Peyer's patch (tissue), 4 donors: ENCODE results near the gene EML4. TPM values are rescaled to one million over a fixed set of nuclear protein-coding genes. Genes with fewer than 3 reads are reported as not detected.

Source experiments
- DNase-seq, 3 donors: peaks; one replicate each; pipeline ENCODE4 v3.0.0-alpha.2; 2017 to 2019
- H3K27ac ChIP-seq, 4 donors: fragments of 200-600 bp; sonication (generic); one replicate each; pipeline ENCODE4 v1.5.1; 2016 to 2019
- H3K27me3 ChIP-seq, 2 donors: fragments of 200-600 bp; sonication (generic); one replicate each; pipeline ENCODE4 v1.5.1; 2019
- H3K36me3 ChIP-seq, 3 donors: fragments of 200-600 bp; sonication (generic); one replicate each; pipeline ENCODE4 v1.5.1; 2016 to 2019
- H3K4me1 ChIP-seq, 4 donors: fragments of 200-600 bp; sonication (generic); one replicate each; pipeline ENCODE4 v1.5.1; 2016 to 2019
- H3K4me3 ChIP-seq, 4 donors: fragments of 200-600 bp; sonication (generic); 1 replicate in 3 of 4; 2 replicates in 1 of 4; pipeline ENCODE4 v1.5.1; 2016 to 2019; ENCODE audit warnings: mild to moderate bottlenecking in 1 of 4
- H3K9me3 ChIP-seq, 4 donors: fragments of 200-600 bp; sonication (generic); one replicate each; pipeline ENCODE4 v1.5.1; 2016 to 2019; ENCODE audit warnings: mild to moderate bottlenecking in 1 of 4
- POLR2A ChIP-seq, 2 donors: fragments of 450-650 bp; IDR thresholded peaks; one replicate each; pipeline ENCODE4 v1.5.1; 2017; ENCODE audit warnings: antibody characterized with exemption in 2 of 2, mild to moderate bottlenecking in 2 of 2, moderate library complexity in 2 of 2
- total RNA-seq, 4 donors: library from RNA; depleted of rRNA; stranded (reverse); fragments of >200 nt; gene quantifications; one replicate each; pipeline ENCODE4 v1.1.0, GENCODE V29; 2016
- TF ChIP-seq, protein P1 (sequence below), 6 experiments: fragments of 450-650 bp in 4 of 6; fragments of 200-600 bp in 2 of 6; sonication (generic) in 1 of 6; IDR thresholded peaks; one replicate each; pipeline ENCODE4 v1.5.1; 2017 to 2019; ENCODE audit warnings: antibody characterized with exemption in 6 of 6, mild to moderate bottlenecking in 3 of 6, moderate library complexity in 1 of 6

Gene EML4
- total RNA-seq, 4 donors from 2014 or later = 73.7 to 115 (median 84.4) TPM

- no peaks in the 10 kb centered on the region for H3K9me3 ChIP-seq
- DNase-seq = no peak
- no peak overlapping the region for H3K4me3 ChIP-seq
- no peak overlapping the region for H3K27ac ChIP-seq
- no peaks in the 10 kb centered on the region for H3K27me3 ChIP-seq
- TF ChIP-seq POLR2A (IDR thresholded peaks at IDR 0.05) = no peak
- TF ChIP-seq, protein P1, sequence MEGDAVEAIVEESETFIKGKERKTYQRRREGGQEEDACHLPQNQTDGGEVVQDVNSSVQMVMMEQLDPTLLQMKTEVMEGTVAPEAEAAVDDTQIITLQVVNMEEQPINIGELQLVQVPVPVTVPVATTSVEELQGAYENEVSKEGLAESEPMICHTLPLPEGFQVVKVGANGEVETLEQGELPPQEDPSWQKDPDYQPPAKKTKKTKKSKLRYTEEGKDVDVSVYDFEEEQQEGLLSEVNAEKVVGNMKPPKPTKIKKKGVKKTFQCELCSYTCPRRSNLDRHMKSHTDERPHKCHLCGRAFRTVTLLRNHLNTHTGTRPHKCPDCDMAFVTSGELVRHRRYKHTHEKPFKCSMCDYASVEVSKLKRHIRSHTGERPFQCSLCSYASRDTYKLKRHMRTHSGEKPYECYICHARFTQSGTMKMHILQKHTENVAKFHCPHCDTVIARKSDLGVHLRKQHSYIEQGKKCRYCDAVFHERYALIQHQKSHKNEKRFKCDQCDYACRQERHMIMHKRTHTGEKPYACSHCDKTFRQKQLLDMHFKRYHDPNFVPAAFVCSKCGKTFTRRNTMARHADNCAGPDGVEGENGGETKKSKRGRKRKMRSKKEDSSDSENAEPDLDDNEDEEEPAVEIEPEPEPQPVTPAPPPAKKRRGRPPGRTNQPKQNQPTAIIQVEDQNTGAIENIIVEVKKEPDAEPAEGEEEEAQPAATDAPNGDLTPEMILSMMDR (IDR thresholded peaks at IDR 0.05) = no peak
- H3K4me1 ChIP-seq = peaks cover 0 to 8% (median 0%) of the 10 kb centered on the region in 4 donors
- no peaks in the 10 kb centered on the region for H3K36me3 ChIP-seq
Measured at GRCh38 chr2:42224422-42225067, 55.4 kb downstream of the EML4 start.

DNA sequence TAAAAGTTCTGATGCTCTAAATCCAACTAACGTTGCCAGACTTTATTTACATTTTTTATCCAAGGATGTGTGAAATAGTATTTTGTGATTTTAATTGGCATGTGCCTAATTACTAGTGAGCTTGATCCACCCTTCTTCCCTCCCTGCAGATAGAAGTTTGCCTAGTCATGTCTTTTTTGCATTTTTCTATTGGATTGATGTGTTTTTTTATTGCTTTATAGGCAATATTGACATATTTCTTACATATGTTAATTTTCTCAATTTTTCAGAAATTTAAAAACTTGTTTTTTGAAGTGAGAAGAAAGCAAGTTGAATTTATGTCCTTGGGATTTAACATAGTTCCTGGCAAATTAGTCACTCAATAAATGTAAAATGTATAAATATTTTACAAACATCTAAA, 56.4 kb downstream of the EML4 start:
- DNase-seq = no peak
- TF ChIP-seq, protein P1 (IDR thresholded peaks at IDR 0.05) = no peak
- TF ChIP-seq POLR2A (IDR thresholded peaks at IDR 0.05) = no peak
- H3K4me1 ChIP-seq = peaks cover 0 to 8% (median 0%) of the 10 kb centered on the region in 4 donors
- no peaks in the 10 kb centered on the region for H3K9me3 ChIP-seq
- no peak overlapping the region for H3K4me3 ChIP-seq
- H3K27me3 ChIP-seq = no peaks in the 10 kb centered on the region
- no peak overlapping the region for H3K27ac ChIP-seq
- H3K36me3 ChIP-seq = no peaks in the 10 kb centered on the region

DNA sequence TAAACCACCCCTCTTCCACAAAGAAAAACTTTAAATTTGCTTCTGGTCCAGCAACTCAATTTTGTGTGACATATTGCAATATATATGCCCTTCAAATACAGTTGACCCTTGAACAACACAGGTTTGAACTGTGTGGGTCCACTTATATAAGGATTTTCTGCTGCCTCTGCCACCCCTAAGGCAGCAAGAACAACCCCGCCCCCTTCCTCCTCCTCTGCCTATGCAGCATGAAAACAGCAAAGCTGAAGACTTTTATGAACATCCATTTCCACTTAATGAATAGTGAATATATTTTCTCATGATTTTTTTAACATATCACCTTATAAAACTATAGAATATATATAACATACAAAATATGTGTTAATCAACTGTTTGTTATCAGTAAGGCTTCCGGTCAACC, 58.3 kb downstream of the EML4 start:
- Histone ChIP-seq H3K36me3 (no peaks in the 10 kb centered on the region), H3K27ac (no peak overlapping the region), H3K4me1 (peaks cover 0 to 8% (median 0%) of the 10 kb centered on the region in 4 donors), H3K4me3 (no peak overlapping the region), H3K9me3 (no peaks in the 10 kb centered on the region), H3K27me3 (no peaks in the 10 kb centered on the region)
- TF ChIP-seq POLR2A (IDR thresholded peaks at IDR 0.05) = no peak
- TF ChIP-seq, protein P1 (IDR thresholded peaks at IDR 0.05) = no peak
- no peak for DNase-seq

GRCh38 chr2:42228101-42228500, 58.9 kb downstream of the EML4 start:
- DNase-seq = no peak
- no peaks in the 10 kb centered on the region for H3K9me3 ChIP-seq
- no peaks in the 10 kb centered on the region for H3K36me3 ChIP-seq
- no peaks in the 10 kb centered on the region for H3K27me3 ChIP-seq
- no peak overlapping the region for H3K27ac ChIP-seq
- peaks cover 0 to 8% (median 0%) of the 10 kb centered on the region in 4 donors for H3K4me1 ChIP-seq
- TF ChIP-seq, protein P1 (IDR thresholded peaks at IDR 0.05) = no peak
- no peak for TF ChIP-seq POLR2A (IDR thresholded peaks at IDR 0.05)
- no peak overlapping the region for H3K4me3 ChIP-seq

- Histone ChIP-seq H3K9me3 (no peaks in the 10 kb centered on the region), H3K27me3 (no peaks in the 10 kb centered on the region), H3K4me1 (peaks cover 0 to 6% (median 0%) of the 10 kb centered on the region in 4 donors), H3K4me3 (no peak overlapping the region), H3K36me3 (no peaks in the 10 kb centered on the region), H3K27ac (no peak overlapping the region)
- DNase-seq = no peak
- TF ChIP-seq, protein P1 (IDR thresholded peaks at IDR 0.05) = no peak
- TF ChIP-seq POLR2A (IDR thresholded peaks at IDR 0.05) = no peak
Measured at GRCh38 chr2:42229949-42230348, 60.8 kb downstream of the EML4 start.
